SK-N-SH (cell line): Measurements from ENCODE around the gene U2AF1L4. TPM values are rescaled to one million over a fixed set of nuclear protein-coding genes. Genes with fewer than 3 reads are reported as not detected.

Source experiments
- CTCF ChIA-PET: fragments of 300-600, 350-600 bp; formaldehyde crosslinking; extraction: SDS; loops from one replicate; lab custom pipeline; 2021; lab: Yijun Ruan, JAX
- POLR2A ChIA-PET: fragments of 350-600 bp; sonication (Branson Sonifier 250); formaldehyde crosslinking; extraction: SDS; loops from one replicate; lab custom pipeline; 2020; ENCODE audit warnings: antibody characterized with exemption, inconsistent platforms; lab: Yijun Ruan, JAX
- DNase-seq: peaks from one replicate; pipeline ENCODE4 v3.0.0; 2012
- H2AFZ ChIP-seq: fragments of 200-600 bp; sonication (generic); 2 replicates; pipeline ENCODE4 v1.8.1; 2016; ENCODE audit warnings: antibody characterized with exemption, mild to moderate bottlenecking, low read depth
- H3F3A ChIP-seq: fragments of 200-600 bp; sonication (generic); replicated peaks from 2 replicates; pipeline ENCODE3; 2016; ENCODE audit warnings: antibody characterized with exemption, mild to moderate bottlenecking; ENCODE audit not compliant: insufficient read depth
- H3K27ac ChIP-seq, 2 experiments: fragments of 200-500 bp in 1 of 2; fragments of 200-600 bp in 1 of 2; sonication (Bioruptor generic) in 1 of 2; sonication (generic), shearing (Covaris generic) in 1 of 2; 2 replicates each; pipeline versions ENCODE4 v1.5.1 to v1.6.1; 2014 to 2016; ENCODE audit warnings: low read depth in 2 of 2, inconsistent platforms in 1 of 2, low read length in 1 of 2, mild to moderate bottlenecking in 1 of 2, mixed read lengths in 1 of 2
- H3K27me3 ChIP-seq: fragments of 200-600 bp; sonication (generic), shearing (Covaris generic); 2 replicates; pipeline ENCODE4 v1.6.1; 2016; ENCODE audit warnings: mixed run types; ENCODE audit not compliant: insufficient read depth
- H3K36me3 ChIP-seq, 2 experiments: fragments of 200-500 bp in 1 of 2; fragments of 200-600 bp in 1 of 2; sonication (Bioruptor generic) in 1 of 2; sonication (generic) in 1 of 2; replicated peaks in 1 of 2; 2 replicates each; pipeline versions ENCODE3 to v1.5.1; 2014 to 2016; ENCODE audit warnings: low read length in 1 of 2, mild to moderate bottlenecking in 1 of 2; ENCODE audit not compliant: insufficient read depth in 2 of 2, control insufficient read depth in 1 of 2
- H3K4me1 ChIP-seq, 2 experiments: fragments of 200-500 bp in 1 of 2; fragments of 200-600 bp in 1 of 2; sonication (Bioruptor generic) in 1 of 2; sonication (generic), shearing (Covaris generic) in 1 of 2; 2 replicates each; pipeline versions ENCODE4 v1.5.1 to v1.6.1; 2014 to 2016; ENCODE audit warnings: low read depth in 1 of 2, low read length in 1 of 2, mixed run types in 1 of 2; ENCODE audit not compliant: insufficient read depth in 2 of 2, control insufficient read depth in 1 of 2
- H3K4me2 ChIP-seq: fragments of 200-600 bp; sonication (generic), shearing (Covaris generic); 2 replicates; pipeline ENCODE4 v1.6.1; 2017; ENCODE audit warnings: mixed run types
- H3K4me3 ChIP-seq, 2 experiments: fragments of 200-500 bp in 1 of 2; fragments of 200-600 bp in 1 of 2; sonication (Bioruptor generic) in 1 of 2; sonication (generic), shearing (Covaris generic) in 1 of 2; 2 replicates each; pipeline versions ENCODE4 v1.5.1 to v1.8.1; 2014 to 2016; ENCODE audit warnings: low read depth in 2 of 2, inconsistent platforms in 1 of 2, low read length in 1 of 2, mild to moderate bottlenecking in 1 of 2, mixed read lengths in 1 of 2, moderate library complexity in 1 of 2
- H3K79me2 ChIP-seq: fragments of 200-600 bp; sonication (generic); 2 replicates; pipeline ENCODE4 v1.8.1; 2017; ENCODE audit warnings: mild to moderate bottlenecking; ENCODE audit not compliant: insufficient read depth
- H3K9ac ChIP-seq: fragments of 200-600 bp; sonication (generic); 2 replicates; pipeline ENCODE4 v1.6.1; 2017; ENCODE audit warnings: mixed run types
- H3K9me2 ChIP-seq: fragments of 200-600 bp; sonication (generic); 2 replicates; pipeline ENCODE4 v1.6.1; 2017; ENCODE audit warnings: mixed run types
- H3K9me3 ChIP-seq: fragments of 200-600 bp; sonication (generic); 2 replicates; pipeline ENCODE4 v1.6.1; 2017; ENCODE audit warnings: mixed run types, mild to moderate bottlenecking, moderate library complexity
- H4K20me1 ChIP-seq: fragments of 200-600 bp; sonication (generic); 2 replicates; pipeline ENCODE4 v1.6.1; 2017; ENCODE audit warnings: mild to moderate bottlenecking, mixed run types; ENCODE audit not compliant: insufficient read depth
- ELF1 ChIP-seq: IDR thresholded peaks from 2 replicates; pipeline ENCODE4 v1.4.0; 2012
- EP300 ChIP-seq, 2 experiments: IDR thresholded peaks; 2 replicates each; pipeline versions ENCODE4 v1.4.0 to v1.6.1; 2012; ENCODE audit warnings: borderline replicate concordance in 1 of 2, low read depth in 1 of 2, low read length in 1 of 2
- EZH2phosphoT487 ChIP-seq: fragments of 200-600 bp; sonication (generic); IDR thresholded peaks from 2 replicates; pipeline ENCODE4 v1.6.1; 2017; ENCODE audit warnings: low read depth, mixed run types, mild to moderate bottlenecking, antibody characterized with exemption, moderate library complexity, borderline replicate concordance
- FOXJ3 ChIP-seq: sonication (generic); formaldehyde crosslinking; IDR thresholded peaks from 2 replicates; pipeline ENCODE4 v1.5.1; 2020; ENCODE audit warnings: mild to moderate bottlenecking, missing genetic modification reagents
- GATA2 ChIP-seq: sonication (generic); formaldehyde crosslinking; IDR thresholded peaks from 2 replicates; pipeline ENCODE4 v1.5.0; 2020; ENCODE audit warnings: mild to moderate bottlenecking, missing genetic modification reagents
- IRF3 ChIP-seq: fragments of 150-350 bp; IDR thresholded peaks from 2 replicates; pipeline ENCODE4 v1.6.1; 2016; ENCODE audit warnings: mild to moderate bottlenecking, low read depth, low read length
- MEF2A ChIP-seq: IDR thresholded peaks from 2 replicates; pipeline ENCODE4 v1.4.0; 2012; ENCODE audit warnings: low read depth, borderline replicate concordance
- NFIC ChIP-seq: IDR thresholded peaks from 2 replicates; pipeline ENCODE4 v1.4.0; 2012; ENCODE audit warnings: borderline replicate concordance
- NRF1 ChIP-seq: IDR thresholded peaks from 2 replicates; pipeline ENCODE4 v1.6.1; 2012; ENCODE audit warnings: low read depth, mild to moderate bottlenecking, low read length
- PBX3 ChIP-seq: IDR thresholded peaks from 2 replicates; pipeline ENCODE4; 2012
- POLR2AphosphoS5 ChIP-seq: IDR thresholded peaks from 2 replicates; pipeline ENCODE4 v1.6.1; 2012; ENCODE audit warnings: low read depth, low read length
- RAD21 ChIP-seq: IDR thresholded peaks from 2 replicates; pipeline ENCODE4 v1.6.1; 2012; ENCODE audit warnings: mild to moderate bottlenecking, low read length
- REST ChIP-seq: IDR thresholded peaks from 2 replicates; pipeline ENCODE4 v1.6.1; 2012; ENCODE audit warnings: mild to moderate bottlenecking, low read depth, low read length, moderate library complexity
- SIN3A ChIP-seq: IDR thresholded peaks from 2 replicates; pipeline ENCODE4 v1.6.1; 2012; ENCODE audit warnings: low read depth, mild to moderate bottlenecking, low read length, moderate library complexity, borderline replicate concordance
- SMC3 ChIP-seq: IDR thresholded peaks from 2 replicates; pipeline ENCODE4 v1.6.1; 2012; ENCODE audit warnings: low read depth, low read length, improper control_type of control experiment
- TAF1 ChIP-seq: IDR thresholded peaks from 2 replicates; pipeline ENCODE4 v1.6.1; 2012; ENCODE audit warnings: low read depth, mild to moderate bottlenecking, low read length, moderate library complexity, borderline replicate concordance
- TCF12 ChIP-seq: IDR thresholded peaks from 2 replicates; pipeline ENCODE4 v1.4.0; 2012
- TEAD4 ChIP-seq: IDR thresholded peaks from 2 replicates; pipeline ENCODE4 v1.4.0; 2012; ENCODE audit warnings: mild to moderate bottlenecking, borderline replicate concordance; ENCODE audit not compliant: insufficient read depth
- YY1 ChIP-seq: IDR thresholded peaks from 2 replicates; pipeline ENCODE4 v1.4.0; 2012; ENCODE audit warnings: low read depth, mild to moderate bottlenecking
- ZBTB33 ChIP-seq: IDR thresholded peaks from 2 replicates; pipeline ENCODE4 v1.4.0; 2012; ENCODE audit warnings: low read depth, borderline replicate concordance
- WGBS: methylation state at CpG from one replicate; pipeline ENCODE4 v1.1.6; 2017; ENCODE audit warnings: low lambda C conversion rate; 5-methylcytosine and 5-hydroxymethylcytosine counted together
- polyA plus RNA-seq, 3 experiments: library from polyadenylated mRNA; depleted of rRNA; stranded (reverse); fragments of >200 nt; gene quantifications; 2 replicates each; pipeline ENCODE4 v1.2.3, GENCODE V29; 2012

U2AF1L4 gene
- polyA plus RNA-seq, 1 of the 3 experiments (the other 2 are of a cell fraction), result 25.9 TPM

- TF ChIP-seq MEF2A (no peak), SIN3A (no peak), YY1 (no peak), RAD21 (no peak), ELF1 (no peak), TAF1 (no peak), ZBTB33 (no peak)
Measured at GRCh38 chr19:35787227-35787799, 42.1 kb upstream of the U2AF1L4 start (continued).

GRCh38 chr19:35786299-35787160, 41.3 kb upstream of the U2AF1L4 start:
- Histone ChIP-seq H3K9ac (no peak overlapping the region), H3K27me3 (no peaks in the 10 kb centered on the region), H3K79me2 (no peaks in the 10 kb centered on the region), H3F3A (no peaks in the 10 kb centered on the region), H3K4me1 (no peaks in the 10 kb centered on the region), H3K27ac (no peak overlapping the region), H2AFZ (no peak overlapping the region), H3K9me2 (no peaks in the 10 kb centered on the region), H4K20me1 (no peaks in the 10 kb centered on the region), H3K9me3 (no peaks in the 10 kb centered on the region), H3K4me3 (no peak overlapping the region), H3K4me2 (no peak overlapping the region), H3K36me3 (peaks cover 0 to 5% of the 10 kb centered on the region in 2 experiments)
- ChIA-PET CTCF (interaction anchor here (1.9 kb wide), 1 partner anchor 33 kb away, joined by 6 read pairs; no protein-coding TSS in a partner anchor), POLR2A (no interaction called here)
- 91% methylated on average over 22 of the region's 31 CpGs for WGBS
- DNase-seq, result no peak
- TF ChIP-seq FOXJ3 (no peak), IRF3 (no peak), PBX3 (no peak), RAD21 (no peak), EZH2phosphoT487 (no peak), TEAD4 (no peak), REST (no peak), ELF1 (no peak), YY1 (no peak), POLR2AphosphoS5 (no peak), NRF1 (no peak), GATA2 (CRISPR knock-in tag) (no peak), NFIC (no peak), SMC3 (no peak), EP300 (IDR thresholded peaks at IDR 0.05; ENCODE audit: borderline replicate concordance in 1 of 2, low read depth in 1 of 2, low read length in 1 of 2) (no peak), ZBTB33 (no peak), TCF12 (no peak)
